ENCODE data around the gene PPP2R5E. TPM values are rescaled to one million over a fixed set of nuclear protein-coding genes. Genes with fewer than 3 reads are reported as not detected.

PPP2R5E gene
- total RNA-seq, 2 donors from 2014 or later: 17.3 to 18.7 TPM

DNA sequence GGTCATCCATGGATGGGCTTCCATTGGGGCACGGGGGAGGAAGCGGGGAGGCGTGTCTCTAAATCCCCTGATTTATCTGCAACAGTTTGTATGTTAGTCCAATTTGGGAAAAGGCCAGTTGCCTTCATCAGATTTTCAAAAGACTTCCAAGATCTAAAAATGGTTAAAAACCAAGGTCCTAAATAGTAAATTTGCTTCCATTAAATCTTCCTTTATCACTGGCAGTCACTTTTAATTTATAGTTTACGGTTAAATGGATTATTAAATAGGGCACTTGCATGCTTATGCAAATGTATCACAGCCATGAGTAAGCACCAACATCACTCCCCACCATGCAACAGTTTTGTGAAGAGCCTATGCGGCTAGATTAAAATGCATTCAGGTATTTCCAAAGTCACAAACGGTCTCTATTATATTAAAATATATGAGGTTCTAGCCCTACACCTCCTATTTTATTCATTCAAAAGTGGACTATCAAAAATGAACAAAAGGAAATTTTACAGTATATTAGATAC, 116.3 kb downstream of the PPP2R5E start:
- Histone ChIP-seq H3K9me3 (no peaks in the 10 kb centered on the region), H3K4me1 (peaks cover 0 to 16% of the 10 kb centered on the region in 2 donors), H3K36me3 (no peaks in the 10 kb centered on the region), H3K4me3 (no peak overlapping the region), H3K27ac (no peak overlapping the region), H3K27me3 (no peaks in the 10 kb centered on the region)
- DNase-seq (ENCODE audit: low spot score): no peak
- TF ChIP-seq, protein P1, sequence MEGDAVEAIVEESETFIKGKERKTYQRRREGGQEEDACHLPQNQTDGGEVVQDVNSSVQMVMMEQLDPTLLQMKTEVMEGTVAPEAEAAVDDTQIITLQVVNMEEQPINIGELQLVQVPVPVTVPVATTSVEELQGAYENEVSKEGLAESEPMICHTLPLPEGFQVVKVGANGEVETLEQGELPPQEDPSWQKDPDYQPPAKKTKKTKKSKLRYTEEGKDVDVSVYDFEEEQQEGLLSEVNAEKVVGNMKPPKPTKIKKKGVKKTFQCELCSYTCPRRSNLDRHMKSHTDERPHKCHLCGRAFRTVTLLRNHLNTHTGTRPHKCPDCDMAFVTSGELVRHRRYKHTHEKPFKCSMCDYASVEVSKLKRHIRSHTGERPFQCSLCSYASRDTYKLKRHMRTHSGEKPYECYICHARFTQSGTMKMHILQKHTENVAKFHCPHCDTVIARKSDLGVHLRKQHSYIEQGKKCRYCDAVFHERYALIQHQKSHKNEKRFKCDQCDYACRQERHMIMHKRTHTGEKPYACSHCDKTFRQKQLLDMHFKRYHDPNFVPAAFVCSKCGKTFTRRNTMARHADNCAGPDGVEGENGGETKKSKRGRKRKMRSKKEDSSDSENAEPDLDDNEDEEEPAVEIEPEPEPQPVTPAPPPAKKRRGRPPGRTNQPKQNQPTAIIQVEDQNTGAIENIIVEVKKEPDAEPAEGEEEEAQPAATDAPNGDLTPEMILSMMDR (IDR thresholded peaks at IDR 0.05): no peak

DNA sequence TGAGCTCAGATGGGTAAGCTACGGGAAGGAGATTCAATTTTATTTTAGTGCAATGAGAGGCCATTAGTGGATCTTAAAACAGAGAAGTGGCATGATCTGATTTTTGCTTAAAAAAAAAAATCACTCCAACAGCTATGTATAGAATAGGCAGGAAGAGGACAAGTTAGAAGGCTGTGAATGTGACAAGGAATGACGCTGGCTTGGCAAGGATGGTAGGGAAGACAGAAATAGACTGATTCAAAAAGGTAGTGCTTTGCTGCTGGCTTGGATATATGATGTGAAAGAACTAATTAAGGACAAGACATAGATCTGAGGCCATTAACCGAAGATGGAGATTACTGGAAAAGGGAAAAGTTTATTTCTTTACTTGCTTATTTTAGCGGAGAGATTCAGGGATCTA, 119.3 kb downstream of the PPP2R5E start:
- no peaks in the 10 kb centered on the region for H3K36me3 ChIP-seq
- TF ChIP-seq, protein P1 (IDR thresholded peaks at IDR 0.05): no peak

DNA sequence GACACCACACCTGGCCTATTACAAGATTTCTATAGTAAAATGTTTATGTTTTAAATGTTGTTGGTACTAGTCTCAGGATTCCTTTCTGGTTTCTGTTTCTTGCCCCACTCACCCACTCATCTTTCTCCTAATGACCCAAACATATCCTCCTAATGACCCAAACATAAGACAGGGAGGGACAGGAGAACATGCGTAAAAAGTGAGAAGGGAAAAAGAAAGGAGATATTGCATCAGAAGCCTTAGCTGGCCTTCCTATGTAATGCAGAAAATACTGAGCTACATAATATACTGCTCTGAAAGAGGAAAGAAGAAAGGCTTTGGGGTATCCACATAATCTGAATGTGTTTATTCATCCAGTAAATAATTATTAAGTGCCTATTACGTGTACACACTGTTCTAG, 119.8 kb downstream of the PPP2R5E start:
- Histone ChIP-seq H3K9me3 (no peaks in the 10 kb centered on the region), H3K4me1 (peaks cover 0 to 12% of the 10 kb centered on the region in 2 donors), H3K27me3 (no peaks in the 10 kb centered on the region), H3K27ac (no peak overlapping the region), H3K4me3 (no peak overlapping the region), H3K36me3 (no peaks in the 10 kb centered on the region)
- TF ChIP-seq, protein P1 (IDR thresholded peaks at IDR 0.05): no peak
- no peak for DNase-seq (ENCODE audit: low spot score)

More for the DNA sequence above, 119.3 kb downstream of the PPP2R5E start:
- Histone ChIP-seq H3K9me3 (no peaks in the 10 kb centered on the region), H3K4me3 (no peak overlapping the region), H3K27me3 (no peaks in the 10 kb centered on the region), H3K27ac (no peak overlapping the region), H3K4me1 (peaks cover 0 to 16% of the 10 kb centered on the region in 2 donors)
- no peak for DNase-seq (ENCODE audit: low spot score)

DNA sequence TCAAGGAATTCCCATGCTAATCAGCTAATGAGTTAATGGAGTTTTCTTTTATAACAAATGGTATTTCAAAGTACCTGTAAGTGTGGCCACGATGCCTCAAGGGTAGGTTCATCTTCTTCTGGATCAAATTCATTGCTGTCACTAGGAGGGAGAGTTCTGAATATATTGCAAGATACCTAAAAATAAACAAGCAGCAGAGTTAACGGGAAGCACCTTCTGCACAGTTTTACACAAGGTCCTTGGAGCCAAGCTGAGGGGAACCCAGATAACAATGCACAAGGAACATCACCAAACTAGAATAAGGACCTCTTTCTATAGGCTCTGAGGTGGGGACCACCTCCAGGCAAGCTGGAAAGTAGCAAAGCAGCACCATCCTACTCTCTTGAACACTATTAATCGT, 121.3 kb downstream of the PPP2R5E start:
- DNase-seq (ENCODE audit: low spot score): no peak
- no peaks in the 10 kb centered on the region for H3K9me3 ChIP-seq
- peaks cover 0 to 9% of the 10 kb centered on the region in 2 donors for H3K4me1 ChIP-seq
- H3K27me3 ChIP-seq: no peaks in the 10 kb centered on the region
- no peak overlapping the region for H3K27ac ChIP-seq
- TF ChIP-seq, protein P1 (IDR thresholded peaks at IDR 0.05): no peak
- no peaks in the 10 kb centered on the region for H3K36me3 ChIP-seq
- no peak overlapping the region for H3K4me3 ChIP-seq

DNA sequence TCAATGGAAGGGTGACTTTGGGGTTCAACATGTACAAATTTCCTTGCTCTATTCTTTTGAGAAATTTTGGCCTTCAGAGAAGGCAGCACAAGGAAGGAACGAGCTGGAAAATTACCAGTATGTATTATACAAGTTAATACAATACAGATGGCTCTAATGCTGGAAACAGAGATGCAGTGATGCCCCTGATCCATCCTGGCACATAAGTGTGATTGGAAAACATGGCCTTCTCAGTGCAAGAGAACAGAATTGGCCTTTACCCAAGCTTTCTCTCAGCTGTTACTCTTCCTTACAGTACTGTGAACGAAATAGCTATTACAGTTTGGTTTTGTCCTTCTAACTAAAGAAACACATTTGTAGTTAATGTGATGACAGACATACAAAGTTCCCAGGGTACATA, 122.0 kb downstream of the PPP2R5E start:
- Histone ChIP-seq H3K4me1 (peaks cover 0 to 9% of the 10 kb centered on the region in 2 donors), H3K36me3 (no peaks in the 10 kb centered on the region), H3K27me3 (no peaks in the 10 kb centered on the region), H3K9me3 (no peaks in the 10 kb centered on the region), H3K4me3 (no peak overlapping the region), H3K27ac (no peak overlapping the region)
- no peak for DNase-seq (ENCODE audit: low spot score)
- TF ChIP-seq, protein P1 (IDR thresholded peaks at IDR 0.05): no peak

DNA sequence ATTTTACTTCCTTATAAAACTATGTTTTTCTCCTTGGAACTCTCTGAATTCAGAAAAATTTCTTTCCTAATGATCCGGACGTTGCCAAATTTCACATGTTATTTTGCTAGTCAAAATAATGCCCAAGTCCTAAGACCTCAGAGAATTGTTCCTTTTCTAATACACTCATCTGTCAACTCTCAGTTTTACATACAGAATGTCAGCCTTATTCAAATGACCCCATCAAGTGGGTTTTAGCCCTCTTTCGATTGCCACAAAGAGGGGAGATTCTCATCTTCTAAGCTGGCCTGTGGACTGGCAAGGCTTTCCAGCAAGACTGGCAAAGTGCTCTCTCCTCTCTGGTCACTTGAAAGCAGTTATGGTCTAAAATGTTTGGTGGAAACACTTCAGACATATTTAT, 125.2 kb downstream of the PPP2R5E start:
- no peak for DNase-seq (ENCODE audit: low spot score)
- TF ChIP-seq, protein P1 (IDR thresholded peaks at IDR 0.05): no peak
- H3K27me3 ChIP-seq: no peaks in the 10 kb centered on the region
- no peaks in the 10 kb centered on the region for H3K9me3 ChIP-seq
- no peak overlapping the region for H3K27ac ChIP-seq
- no peaks in the 10 kb centered on the region for H3K4me1 ChIP-seq
- no peak overlapping the region for H3K4me3 ChIP-seq
- H3K36me3 ChIP-seq: peaks cover 12% of the 10 kb centered on the region
